Suprapubic skin (tissue), 4 donors: ENCODE results near the gene TPK1. TPM values are rescaled to one million over a fixed set of nuclear protein-coding genes. Genes with fewer than 3 reads are reported as not detected.

ENCODE experiments used
- DNase-seq, 2 donors: peaks; one replicate each; pipeline ENCODE4 v3.0.0-alpha.2; 2019; ENCODE audit warnings: low spot score in 2 of 2
- H3K27ac ChIP-seq: fragments of 200-600 bp; sonication (generic); one replicate; pipeline ENCODE4 v1.5.1; 2019
- H3K27me3 ChIP-seq: fragments of 200-600 bp; sonication (generic); one replicate; pipeline ENCODE4 v1.5.1; 2019
- H3K36me3 ChIP-seq: fragments of 200-600 bp; sonication (generic); one replicate; pipeline ENCODE4 v1.5.1; 2019
- H3K4me1 ChIP-seq: fragments of 200-600 bp; sonication (generic); one replicate; pipeline ENCODE4 v1.5.1; 2019
- H3K4me3 ChIP-seq: fragments of 200-600 bp; sonication (generic); one replicate; pipeline ENCODE4 v1.5.1; 2019; ENCODE audit warnings: mild to moderate bottlenecking
- H3K9me3 ChIP-seq: fragments of 200-600 bp; sonication (generic); one replicate; pipeline ENCODE4 v1.5.1; 2019
- EP300 ChIP-seq: sonication (generic); formaldehyde crosslinking; IDR thresholded peaks from one replicate; pipeline ENCODE4 v1.6.1; 2017; ENCODE audit warnings: antibody characterized with exemption
- POLR2A ChIP-seq, 2 donors: fragments of 450-650 bp; IDR thresholded peaks; one replicate each; pipeline ENCODE4 v1.6.1; 2017; ENCODE audit warnings: antibody characterized with exemption in 2 of 2, mild to moderate bottlenecking in 2 of 2, moderate library complexity in 2 of 2
- POLR2AphosphoS5 ChIP-seq, 3 donors: sonication (generic); formaldehyde crosslinking; IDR thresholded peaks; one replicate each; pipeline ENCODE4 v1.6.1; 2017; ENCODE audit warnings: antibody characterized with exemption in 3 of 3
- WGBS: methylation state at CpG from one replicate; pipeline ENCODE4 v1.1.5; 2018; 5-methylcytosine and 5-hydroxymethylcytosine counted together
- total RNA-seq, 4 donors: library from RNA; depleted of rRNA; stranded (reverse); fragments of >200 nt; gene quantifications; one replicate each; pipeline ENCODE4 v1.1.0, GENCODE V29; 2016
- TF ChIP-seq, protein P1 (sequence below), 2 donors: fragments of 200-600 bp in 1 of 2; fragments of 450-650 bp in 1 of 2; sonication (generic) in 1 of 2; IDR thresholded peaks; one replicate each; pipeline ENCODE4 v1.5.1; 2016 to 2019; ENCODE audit warnings: antibody characterized with exemption in 2 of 2, mild to moderate bottlenecking in 1 of 2, moderate library complexity in 1 of 2

The TPK1 gene
- total RNA-seq, 4 donors from 2014 or later: 1.4 to 3.9 (median 2.8) TPM

DNA sequence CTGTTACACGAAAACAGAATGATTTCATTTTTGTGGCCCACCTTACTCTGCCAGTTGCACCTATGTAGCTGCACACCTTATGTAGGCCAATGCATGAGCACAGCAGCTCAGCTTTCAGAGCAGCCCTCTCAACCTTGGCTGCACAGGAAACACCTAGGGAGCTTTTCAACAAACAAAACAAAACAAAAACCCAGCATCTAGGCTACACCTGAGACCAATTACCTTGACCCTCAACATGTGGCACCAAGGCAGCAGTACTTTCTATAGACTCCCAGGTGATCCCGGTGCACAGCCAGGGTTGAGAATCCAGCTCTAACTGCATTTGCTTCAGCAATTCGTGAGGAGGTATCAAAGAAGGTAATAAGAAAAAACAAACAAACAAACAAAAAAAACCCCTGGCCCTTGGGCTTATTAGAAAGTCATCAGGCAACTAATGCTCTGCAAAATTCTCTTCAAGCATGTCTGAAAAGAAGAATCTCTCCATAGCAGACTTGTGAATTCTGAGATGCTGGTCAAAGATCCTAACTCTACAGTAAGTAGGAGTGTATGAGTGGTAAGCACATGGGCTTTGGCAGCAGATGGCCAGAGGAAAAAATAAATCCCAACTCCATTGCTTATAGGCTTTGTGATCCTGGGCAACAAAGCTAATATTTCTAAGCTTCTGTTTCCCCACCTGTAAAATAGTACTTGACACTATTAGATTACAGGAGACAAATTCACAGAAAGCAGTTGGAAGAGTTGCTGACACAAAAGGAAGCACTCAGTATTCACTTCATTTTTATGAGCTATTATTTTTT lies 318.9 kb downstream of the TPK1 start:
- no peaks in the 10 kb centered on the region for H3K9me3 ChIP-seq
- DNase-seq: no peak
- H3K4me3 ChIP-seq: no peak overlapping the region
- H3K4me1 ChIP-seq: peaks cover 4% of the 10 kb centered on the region
- TF ChIP-seq, protein P1, sequence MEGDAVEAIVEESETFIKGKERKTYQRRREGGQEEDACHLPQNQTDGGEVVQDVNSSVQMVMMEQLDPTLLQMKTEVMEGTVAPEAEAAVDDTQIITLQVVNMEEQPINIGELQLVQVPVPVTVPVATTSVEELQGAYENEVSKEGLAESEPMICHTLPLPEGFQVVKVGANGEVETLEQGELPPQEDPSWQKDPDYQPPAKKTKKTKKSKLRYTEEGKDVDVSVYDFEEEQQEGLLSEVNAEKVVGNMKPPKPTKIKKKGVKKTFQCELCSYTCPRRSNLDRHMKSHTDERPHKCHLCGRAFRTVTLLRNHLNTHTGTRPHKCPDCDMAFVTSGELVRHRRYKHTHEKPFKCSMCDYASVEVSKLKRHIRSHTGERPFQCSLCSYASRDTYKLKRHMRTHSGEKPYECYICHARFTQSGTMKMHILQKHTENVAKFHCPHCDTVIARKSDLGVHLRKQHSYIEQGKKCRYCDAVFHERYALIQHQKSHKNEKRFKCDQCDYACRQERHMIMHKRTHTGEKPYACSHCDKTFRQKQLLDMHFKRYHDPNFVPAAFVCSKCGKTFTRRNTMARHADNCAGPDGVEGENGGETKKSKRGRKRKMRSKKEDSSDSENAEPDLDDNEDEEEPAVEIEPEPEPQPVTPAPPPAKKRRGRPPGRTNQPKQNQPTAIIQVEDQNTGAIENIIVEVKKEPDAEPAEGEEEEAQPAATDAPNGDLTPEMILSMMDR (IDR thresholded peaks at IDR 0.05): no peak
- TF ChIP-seq POLR2AphosphoS5 (IDR thresholded peaks at IDR 0.05) (no peak), EP300 (no peak), POLR2A (IDR thresholded peaks at IDR 0.05) (no peak)
- no peaks in the 10 kb centered on the region for H3K36me3 ChIP-seq
- H3K27me3 ChIP-seq: no peaks in the 10 kb centered on the region
- no peak overlapping the region for H3K27ac ChIP-seq
- WGBS: 82% methylated on average over 3 of the region's 3 CpGs

DNA sequence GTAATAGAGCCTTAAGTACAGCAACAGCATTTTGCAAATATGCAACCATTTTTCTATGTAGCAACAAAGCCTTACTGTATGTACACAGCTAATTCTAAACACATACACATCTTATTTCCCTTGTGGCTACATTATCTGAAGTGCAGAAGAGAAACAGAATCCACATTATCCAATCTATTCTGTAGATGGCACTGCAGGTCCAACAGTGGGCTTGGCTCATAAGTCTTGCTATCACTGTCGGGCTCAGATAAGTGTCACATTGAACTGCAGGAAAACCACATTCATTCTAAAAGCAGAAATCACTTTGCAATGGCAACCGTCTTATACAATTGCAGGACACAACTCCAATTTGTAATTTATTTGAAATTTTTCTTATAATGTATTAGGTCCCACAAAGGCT lies 322.5 kb downstream of the TPK1 start:
- Histone ChIP-seq H3K27me3 (no peaks in the 10 kb centered on the region), H3K9me3 (no peaks in the 10 kb centered on the region), H3K27ac (no peak overlapping the region), H3K36me3 (no peaks in the 10 kb centered on the region), H3K4me1 (no peaks in the 10 kb centered on the region), H3K4me3 (no peak overlapping the region)
- no peak for DNase-seq
- WGBS: 37% methylated on average over 2 of the region's 2 CpGs
- TF ChIP-seq EP300: no peak
- TF ChIP-seq, protein P1 (IDR thresholded peaks at IDR 0.05): no peak
- TF ChIP-seq POLR2AphosphoS5 (IDR thresholded peaks at IDR 0.05): no peak
- no peak for TF ChIP-seq POLR2A (IDR thresholded peaks at IDR 0.05)

DNA sequence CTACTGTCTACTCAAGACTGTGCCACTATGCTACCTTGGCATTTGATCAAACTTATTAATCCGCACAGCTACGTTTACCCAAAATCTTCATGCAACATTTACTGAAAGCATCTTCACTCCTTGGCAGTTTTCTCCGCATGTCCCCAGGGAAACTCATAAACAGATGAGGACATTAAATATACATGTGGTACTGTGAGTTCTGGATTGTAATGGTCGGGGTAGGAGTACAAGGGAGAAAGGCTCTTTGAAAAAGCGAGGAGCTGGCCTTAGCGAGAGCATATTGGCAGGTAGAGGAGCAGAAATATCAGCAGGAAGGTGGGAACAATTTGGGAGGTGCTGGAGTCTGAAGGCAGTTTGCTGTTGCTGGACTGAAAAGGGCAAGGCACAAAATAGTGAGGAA lies 325.2 kb downstream of the TPK1 start:
- Histone ChIP-seq H3K36me3 (no peaks in the 10 kb centered on the region), H3K4me3 (no peak overlapping the region), H3K27ac (no peak overlapping the region), H3K27me3 (no peaks in the 10 kb centered on the region), H3K4me1 (no peaks in the 10 kb centered on the region), H3K9me3 (no peaks in the 10 kb centered on the region)
- 83% methylated on average over 6 of the region's 6 CpGs for WGBS
- no peak for DNase-seq
- TF ChIP-seq, protein P1 (IDR thresholded peaks at IDR 0.05): no peak
- no peak for TF ChIP-seq POLR2A (IDR thresholded peaks at IDR 0.05)
- no peak for TF ChIP-seq EP300
- no peak for TF ChIP-seq POLR2AphosphoS5 (IDR thresholded peaks at IDR 0.05)

DNA sequence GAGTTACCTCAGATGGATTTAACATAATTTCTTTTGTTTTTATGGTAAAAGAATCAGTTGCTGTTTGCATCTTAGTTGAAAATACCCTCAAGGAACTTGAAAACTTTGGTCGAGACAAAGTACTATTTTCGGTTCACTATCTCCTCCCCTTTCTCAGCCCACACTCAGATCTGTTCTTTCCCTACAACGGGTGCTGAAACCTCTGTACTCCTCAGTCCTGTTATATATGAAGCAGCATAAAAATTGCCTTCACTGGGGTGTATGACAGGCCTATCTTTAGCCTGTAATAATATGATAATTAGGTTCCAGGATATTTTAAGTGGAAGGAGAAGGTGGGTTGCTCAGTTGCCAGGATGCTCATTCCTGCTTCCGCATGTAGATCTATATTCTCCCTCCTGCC lies 327.2 kb downstream of the TPK1 start:
- Histone ChIP-seq H3K27ac (no peak overlapping the region), H3K36me3 (no peaks in the 10 kb centered on the region), H3K27me3 (no peaks in the 10 kb centered on the region), H3K9me3 (no peaks in the 10 kb centered on the region), H3K4me1 (no peaks in the 10 kb centered on the region), H3K4me3 (no peak overlapping the region)
- no peak for TF ChIP-seq EP300
- TF ChIP-seq, protein P1 (IDR thresholded peaks at IDR 0.05): no peak
- no peak for TF ChIP-seq POLR2AphosphoS5 (IDR thresholded peaks at IDR 0.05)
- no peak for TF ChIP-seq POLR2A (IDR thresholded peaks at IDR 0.05)
- 57% methylated on average over 4 of the region's 4 CpGs for WGBS
- no peak for DNase-seq

DNA sequence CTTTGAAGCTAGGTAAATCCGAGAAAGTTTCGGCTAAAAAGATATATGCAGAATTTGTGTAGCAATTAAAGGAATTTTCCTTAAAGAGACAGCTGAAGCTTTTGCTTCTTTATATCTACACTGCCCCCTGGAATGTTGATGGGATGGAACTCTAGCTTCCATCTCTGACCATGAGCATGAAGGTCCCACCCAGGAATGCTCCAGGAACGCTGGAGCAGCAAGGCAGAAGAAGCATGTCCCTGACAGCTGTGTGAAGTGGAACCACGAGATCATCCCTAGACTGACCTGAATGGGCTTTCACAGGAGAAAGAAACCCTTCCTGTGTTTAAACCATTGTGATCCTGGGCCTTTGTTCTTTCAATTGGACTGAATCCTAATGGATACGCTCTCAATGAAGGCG lies 332.6 kb downstream of the TPK1 start:
- Histone ChIP-seq H3K27me3 (no peaks in the 10 kb centered on the region), H3K4me1 (no peaks in the 10 kb centered on the region), H3K4me3 (no peak overlapping the region), H3K27ac (no peak overlapping the region), H3K36me3 (no peaks in the 10 kb centered on the region), H3K9me3 (no peaks in the 10 kb centered on the region)
- TF ChIP-seq POLR2A (IDR thresholded peaks at IDR 0.05) (no peak), POLR2AphosphoS5 (IDR thresholded peaks at IDR 0.05) (no peak), EP300 (no peak)
- TF ChIP-seq, protein P1 (IDR thresholded peaks at IDR 0.05): no peak
- 78% methylated on average over 6 of the region's 6 CpGs for WGBS
- DNase-seq: no peak
